Measurements from ENCODE around the gene CNTN4. TPM values are rescaled to one million over a fixed set of nuclear protein-coding genes. Genes with fewer than 3 reads are reported as not detected.

The CNTN4 gene
- total RNA-seq, 1 donor from 2014 or later: 5.2 TPM

GRCh38 chr3:2110597-2111117 is 12.0 kb downstream of the CNTN4 start:
- H3K36me3 ChIP-seq: no peaks in the 10 kb centered on the region
- TF ChIP-seq CTCF (IDR thresholded peaks at IDR 0.05) (no peak), EZH2 (IDR thresholded peaks at IDR 0.05) (no peak), EZH2phosphoT487 (IDR thresholded peaks at IDR 0.05) (no peak)
- H3K9ac ChIP-seq: no peak overlapping the region
- no peaks in the 10 kb centered on the region for H4K20me1 ChIP-seq (ENCODE audit: low read depth)
- no peaks in the 10 kb centered on the region for H3F3A ChIP-seq (ENCODE audit: low read depth)
- peak overlapping the region; percentile 1 for H2AFZ ChIP-seq (replicated peaks)
- no peak for DNase-seq (ENCODE audit: low spot score)
- Mint-ChIP-seq H3K9me3 (peaks cover 13% of the 10 kb centered on the region), H3K27me3 (ENCODE audit: insufficient read depth, low read depth) (no peaks in the 10 kb centered on the region), H3K4me1 (no peaks in the 10 kb centered on the region), H3K27ac (no peak overlapping the region), H3K36me3 (peaks cover 10% of the 10 kb centered on the region), H3K4me3 (no peak overlapping the region)
- H3K9me3 ChIP-seq (ENCODE audit: low read depth): no peaks in the 10 kb centered on the region
- no peaks in the 10 kb centered on the region for H3K79me2 ChIP-seq (ENCODE audit: low read depth)
- H3K27me3 ChIP-seq: no peaks in the 10 kb centered on the region
- H3K4me2 ChIP-seq: no peak overlapping the region
- no peak overlapping the region for H3K27ac ChIP-seq
- H3K4me1 ChIP-seq: no peaks in the 10 kb centered on the region
- H3K4me3 ChIP-seq: no peak overlapping the region

DNA sequence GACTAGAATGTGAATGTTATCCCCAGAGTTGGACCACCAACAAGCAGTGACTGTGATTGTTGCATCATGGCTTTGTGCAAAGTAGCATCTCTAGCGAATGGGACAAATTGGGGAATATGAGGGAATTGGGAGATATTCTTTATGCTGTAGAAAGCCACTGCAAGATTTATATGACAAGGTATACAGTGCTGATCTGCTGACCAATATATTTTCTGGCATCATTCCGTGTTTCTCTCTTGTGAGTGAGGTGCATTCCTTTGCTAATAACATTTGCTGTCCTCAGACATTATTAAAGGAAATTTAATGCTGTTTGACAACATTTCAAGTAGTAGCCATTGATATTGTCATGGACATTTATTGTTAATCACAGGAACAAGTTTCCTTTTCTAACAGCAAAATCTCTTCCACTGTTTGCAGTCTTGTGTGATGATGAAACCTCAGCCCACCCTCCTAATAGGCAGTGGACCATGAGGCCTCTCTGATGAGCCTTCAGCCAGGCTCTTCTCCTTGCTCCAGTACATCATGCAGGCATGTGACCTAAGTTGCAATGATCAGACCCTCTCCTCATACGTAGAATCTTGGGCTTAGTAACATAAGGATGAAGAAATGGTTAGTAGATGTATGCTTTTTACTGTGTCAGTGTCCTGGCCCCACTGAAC is 16.1 kb downstream of the CNTN4 start:
- no peak for TF ChIP-seq EZH2 (IDR thresholded peaks at IDR 0.05)
- no peak for TF ChIP-seq EZH2phosphoT487 (IDR thresholded peaks at IDR 0.05)
- TF ChIP-seq CTCF (IDR thresholded peaks at IDR 0.05): no peak
- Histone ChIP-seq H3K27ac (no peak overlapping the region), H3K4me1 (peaks cover 15% of the 10 kb centered on the region), H3K9me3 (ENCODE audit: low read depth) (no peaks in the 10 kb centered on the region), H4K20me1 (ENCODE audit: low read depth) (no peaks in the 10 kb centered on the region), H3K9ac (no peak overlapping the region), H3K4me3 (no peak overlapping the region), H3K79me2 (ENCODE audit: low read depth) (no peaks in the 10 kb centered on the region), H3K27me3 (no peaks in the 10 kb centered on the region), H2AFZ (replicated peaks) (no peak overlapping the region), H3K4me2 (no peak overlapping the region), H3F3A (ENCODE audit: low read depth) (no peaks in the 10 kb centered on the region), H3K36me3 (no peaks in the 10 kb centered on the region)
- Mint-ChIP-seq H3K36me3 (no peaks in the 10 kb centered on the region), H3K4me1 (peaks cover 21% of the 10 kb centered on the region), H3K27ac (no peak overlapping the region), H3K4me3 (no peak overlapping the region), H3K27me3 (ENCODE audit: insufficient read depth, low read depth) (no peaks in the 10 kb centered on the region), H3K9me3 (no peaks in the 10 kb centered on the region)
- no peak for DNase-seq (ENCODE audit: low spot score)

DNA sequence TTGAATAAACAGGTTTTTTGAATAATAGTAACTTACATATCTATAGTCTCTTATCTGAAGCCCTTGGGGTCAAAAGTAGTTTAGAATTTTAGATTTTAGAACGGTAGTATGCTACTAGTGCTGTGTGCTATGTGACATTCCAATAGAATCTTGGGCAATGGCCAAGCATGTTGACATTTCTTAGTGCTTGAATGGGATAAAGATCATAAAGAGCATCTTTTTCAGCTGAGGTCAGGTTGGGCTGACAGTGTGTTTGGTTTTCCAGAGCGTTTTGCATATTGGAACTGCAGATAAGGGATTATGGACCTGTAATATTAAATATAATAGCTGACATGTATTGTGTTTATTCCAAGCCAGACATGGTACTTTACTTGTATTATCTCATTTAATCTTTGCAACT is 32.1 kb downstream of the CNTN4 start:
- Histone ChIP-seq H3K4me2 (no peak overlapping the region), H3F3A (ENCODE audit: low read depth) (no peaks in the 10 kb centered on the region), H3K9ac (no peak overlapping the region), H2AFZ (replicated peaks) (no peak overlapping the region), H3K36me3 (no peaks in the 10 kb centered on the region), H3K9me3 (ENCODE audit: low read depth) (no peaks in the 10 kb centered on the region), H3K27ac (no peak overlapping the region), H4K20me1 (ENCODE audit: low read depth) (no peaks in the 10 kb centered on the region), H3K4me1 (no peaks in the 10 kb centered on the region), H3K4me3 (no peak overlapping the region), H3K27me3 (no peaks in the 10 kb centered on the region), H3K79me2 (ENCODE audit: low read depth) (no peaks in the 10 kb centered on the region)
- H3K9me3 Mint-ChIP-seq: no peaks in the 10 kb centered on the region
- no peak overlapping the region for H3K27ac Mint-ChIP-seq
- no peaks in the 10 kb centered on the region for H3K4me1 Mint-ChIP-seq
- no peak for DNase-seq (ENCODE audit: low spot score)
- H3K36me3 Mint-ChIP-seq: no peaks in the 10 kb centered on the region
- no peaks in the 10 kb centered on the region for H3K27me3 Mint-ChIP-seq (ENCODE audit: insufficient read depth, low read depth)
- TF ChIP-seq CTCF (IDR thresholded peaks at IDR 0.05): no peak
- no peak for TF ChIP-seq EZH2 (IDR thresholded peaks at IDR 0.05)
- no peak for TF ChIP-seq EZH2phosphoT487 (IDR thresholded peaks at IDR 0.05)
- H3K4me3 Mint-ChIP-seq: no peak overlapping the region
